ENCODE results near the gene TBXAS1.

The TBXAS1 gene

DNA sequence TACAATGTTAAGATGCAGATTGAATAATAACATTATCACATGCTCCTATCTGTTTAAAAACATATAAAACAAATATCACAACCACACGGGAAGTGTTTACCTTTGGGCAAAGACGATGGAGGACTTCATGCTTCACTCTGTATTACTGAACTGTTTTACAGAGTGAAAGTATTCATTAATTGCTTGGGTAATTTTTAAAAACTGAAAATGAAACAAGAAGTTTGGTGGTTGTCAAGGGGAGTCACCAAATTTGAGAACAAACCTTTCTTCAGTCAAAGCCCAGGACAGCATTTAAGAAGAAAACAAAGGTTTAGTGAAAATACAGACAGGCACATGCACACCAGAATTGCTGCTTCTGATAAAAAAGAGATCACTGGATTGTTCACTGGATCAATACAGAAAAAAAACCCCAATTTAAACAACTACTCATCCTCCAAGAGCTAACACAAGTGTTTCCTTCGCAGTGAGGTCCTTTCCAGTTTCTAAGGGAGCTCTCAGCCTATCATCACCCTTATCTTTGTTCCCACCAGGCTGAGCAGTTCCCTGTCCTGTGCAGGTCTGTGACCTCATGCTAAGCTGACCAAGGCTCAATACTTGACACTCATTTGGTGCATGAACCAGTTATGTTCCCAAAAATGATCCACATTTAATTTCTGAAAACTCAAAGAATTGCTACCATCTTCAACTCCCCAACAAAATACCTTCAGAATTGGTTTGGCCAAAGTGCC lies 224.9 kb downstream of the TBXAS1 start:
- no peak for DNase-seq

DNA sequence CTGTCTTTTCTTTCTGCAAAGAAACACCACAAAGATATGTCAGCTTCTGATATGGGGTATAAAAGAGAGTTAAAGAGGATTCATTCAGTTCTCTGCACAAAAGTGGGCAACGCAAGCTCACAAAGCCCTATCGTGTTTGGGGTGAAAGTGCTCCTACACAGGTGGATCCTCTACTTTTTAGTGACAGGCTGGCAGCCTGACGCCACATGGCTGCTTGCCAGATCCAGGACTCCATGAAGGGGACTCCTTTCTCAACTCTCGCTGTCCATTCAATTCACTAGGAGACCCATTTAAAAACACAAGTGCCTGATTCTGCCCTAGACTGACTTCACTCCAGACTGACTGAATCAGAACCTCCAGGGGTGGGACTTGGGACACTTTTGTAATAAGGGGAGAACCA lies 225.7 kb downstream of the TBXAS1 start:
- no peak for DNase-seq

DNA sequence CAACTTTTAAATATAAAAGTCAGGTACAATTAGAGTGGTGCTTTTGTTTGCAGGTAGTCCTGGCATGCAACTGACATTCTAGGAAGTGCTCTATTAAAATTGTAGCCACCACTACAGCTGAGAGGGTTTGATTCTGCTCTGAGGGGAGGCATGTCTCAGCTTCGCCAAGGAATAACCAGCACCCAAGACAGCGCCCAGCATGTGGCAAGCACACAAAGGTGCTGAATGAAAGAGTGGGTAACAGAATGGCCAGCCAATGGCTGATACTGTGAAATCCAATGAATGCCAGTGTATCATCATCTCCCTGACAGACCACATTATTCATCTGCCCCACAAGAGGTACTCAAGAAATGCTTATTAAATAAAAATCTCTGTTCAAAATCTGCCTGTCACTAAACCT lies 226.8 kb downstream of the TBXAS1 start:
- DNase-seq = no peak

DNA sequence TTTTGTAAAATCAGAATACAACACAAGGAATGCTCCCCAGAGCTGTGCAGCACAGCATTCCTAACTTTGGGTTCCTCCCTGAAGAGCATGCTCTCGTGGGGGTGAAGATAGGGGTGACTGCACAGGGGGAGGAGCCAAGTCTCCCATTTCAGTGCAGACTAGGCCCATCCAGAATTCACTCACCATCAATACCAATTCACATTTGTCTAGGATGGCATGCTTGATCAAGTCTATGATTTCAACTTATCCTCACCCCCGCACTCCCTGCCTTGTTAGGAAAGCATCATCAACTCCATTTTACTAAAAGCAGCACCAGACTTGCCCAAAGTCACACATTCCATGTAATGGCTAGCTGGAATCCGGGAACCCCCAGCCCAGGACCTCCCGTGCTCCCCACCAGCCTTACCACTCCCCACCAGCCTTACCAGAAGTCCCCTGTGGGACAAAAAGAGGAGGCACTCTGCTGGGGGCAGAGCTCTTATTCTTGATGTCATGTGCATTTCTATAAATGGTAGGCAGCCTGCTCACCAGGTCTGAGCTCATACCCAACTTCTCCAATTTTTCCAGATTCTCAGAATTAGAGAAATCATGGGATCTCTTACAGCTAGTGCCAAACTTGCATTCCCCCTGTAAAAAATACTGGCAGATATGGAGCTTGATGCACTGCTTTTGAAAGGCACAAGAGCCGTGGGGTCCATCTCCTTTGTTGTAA lies 227.5 kb downstream of the TBXAS1 start:
- DNase-seq = no peak

DNA sequence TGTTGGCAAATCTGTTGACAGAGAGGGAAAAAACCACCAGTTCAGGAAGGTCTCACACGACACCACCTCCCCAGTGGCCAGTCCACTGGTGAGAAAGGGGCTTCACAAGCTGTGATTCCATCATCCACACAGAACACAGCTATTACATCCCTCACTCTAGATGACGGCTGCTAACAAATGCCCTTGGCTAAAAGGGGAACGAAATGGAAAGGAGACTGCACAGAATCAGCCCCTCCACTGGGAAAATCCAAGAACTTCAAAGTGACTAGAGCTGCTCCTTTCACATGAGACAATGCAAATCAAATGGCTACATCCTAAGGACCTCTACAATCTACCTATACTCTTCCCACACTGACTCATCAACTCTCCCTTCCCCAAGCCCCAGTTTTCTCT lies 228.1 kb downstream of the TBXAS1 start:
- no peak for DNase-seq

GRCh38 chr7:140058517-140058916 lies 229.5 kb downstream of the TBXAS1 start:
- no peak for DNase-seq

DNA sequence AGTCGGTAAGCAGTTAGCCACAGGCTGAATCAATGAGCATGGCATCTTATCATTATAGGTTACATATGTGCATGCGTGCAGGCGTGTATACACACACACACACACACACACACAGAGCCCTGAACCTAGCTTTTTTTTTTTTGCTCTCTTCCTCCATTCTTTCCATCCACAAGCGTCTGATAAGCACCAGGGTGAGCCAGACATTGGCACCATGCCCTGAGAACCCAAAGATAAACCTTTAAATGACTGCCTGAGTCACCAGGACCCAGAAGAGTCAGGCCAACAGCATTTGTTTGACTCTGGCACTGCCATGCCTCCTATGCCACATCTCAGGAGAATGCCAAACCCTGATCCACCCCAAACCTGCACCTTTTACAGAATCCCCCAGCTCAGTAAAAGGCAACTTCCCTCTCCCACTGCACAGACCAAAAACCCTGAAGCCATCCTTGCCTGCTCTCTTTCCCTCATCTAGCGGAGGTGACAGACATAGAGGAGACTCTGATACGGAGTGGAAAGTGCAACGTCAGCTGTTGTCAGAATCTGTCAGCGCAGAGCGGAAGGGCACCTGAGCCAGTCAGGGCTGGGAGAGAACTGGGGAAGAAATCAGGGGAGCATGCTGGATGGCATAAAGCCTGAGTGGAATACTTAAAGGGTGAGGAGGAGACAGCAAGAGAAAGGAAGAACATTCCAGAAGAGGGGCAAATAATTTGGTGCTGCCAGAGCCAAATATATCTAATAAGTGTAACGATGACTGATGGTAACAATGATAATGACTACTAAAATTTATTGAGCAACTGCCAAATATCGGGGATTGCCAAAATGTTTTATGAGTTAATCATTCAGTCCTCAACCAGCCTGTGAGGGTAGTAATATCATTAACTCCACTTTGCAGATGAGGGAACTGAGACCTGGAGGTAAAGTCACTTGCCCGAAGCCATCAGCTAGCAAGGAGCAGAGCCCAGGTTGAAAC lies 230.5 kb downstream of the TBXAS1 start:
- peak; percentile 63 for DNase-seq

GRCh38 chr7:140060243-140060630 lies 231.2 kb downstream of the TBXAS1 start:
- DNase-seq = no peak

DNA sequence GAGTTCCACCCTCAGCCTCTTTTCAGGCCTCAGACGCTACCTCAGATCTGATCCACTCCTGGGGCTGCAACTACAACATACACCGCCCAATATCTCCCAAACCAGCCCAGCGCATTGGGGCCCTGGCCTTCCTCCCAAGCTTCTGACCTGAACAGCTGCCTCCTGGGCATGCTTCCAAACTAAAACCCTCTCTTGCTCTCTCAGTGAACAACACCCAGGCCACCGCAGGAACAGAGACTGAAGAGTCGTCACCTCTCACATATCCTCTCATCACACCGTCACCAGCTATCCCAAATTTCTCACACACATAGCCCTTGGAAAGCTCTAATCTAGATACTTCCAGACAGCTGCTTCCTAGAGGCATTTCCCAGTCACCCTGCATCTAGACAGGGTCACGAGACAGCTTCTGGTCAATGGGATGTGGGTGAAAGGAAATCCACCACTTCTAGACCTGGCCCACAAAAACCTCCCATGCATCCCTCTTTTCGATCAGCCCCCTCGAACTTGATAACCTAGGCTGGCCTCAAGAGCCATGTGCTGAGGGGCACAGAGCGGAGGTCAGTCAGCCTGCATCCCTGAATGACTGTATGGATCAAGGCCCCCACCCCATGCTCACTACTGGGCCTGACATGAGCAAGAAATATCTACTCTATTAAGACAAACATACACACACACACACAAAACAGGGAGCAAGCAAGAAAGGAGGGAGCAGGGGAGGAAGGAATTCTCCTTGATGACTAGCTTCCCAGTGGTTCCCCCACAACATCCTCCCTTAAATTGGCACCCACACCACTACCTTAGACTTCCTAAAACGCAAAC lies 231.9 kb downstream of the TBXAS1 start:
- no peak for DNase-seq

- no peak for DNase-seq
Measured at GRCh38 chr7:140061607-140061930, 232.5 kb downstream of the TBXAS1 start.

DNA sequence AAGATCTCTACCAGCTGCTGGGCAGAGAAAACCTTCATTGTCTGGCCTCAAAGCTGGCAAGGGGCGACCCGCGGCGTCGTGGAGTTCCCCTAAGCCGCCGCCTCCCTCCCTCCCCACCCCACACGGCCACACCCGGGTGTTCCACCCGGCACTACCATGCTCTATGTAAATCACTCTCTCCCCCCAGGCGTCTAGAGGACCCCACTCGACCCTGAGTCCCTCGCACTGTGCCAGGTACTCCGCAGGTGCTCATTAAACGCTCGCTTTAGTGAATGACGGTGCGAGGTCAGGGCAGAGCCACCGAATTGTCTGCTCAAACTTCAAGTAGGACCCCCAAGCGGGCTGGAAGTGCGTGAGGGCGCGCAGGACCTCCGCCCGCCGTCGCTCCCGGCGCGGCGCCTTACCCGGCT lies 233.1 kb downstream of the TBXAS1 start:
- peak; percentile 46 for DNase-seq

DNA sequence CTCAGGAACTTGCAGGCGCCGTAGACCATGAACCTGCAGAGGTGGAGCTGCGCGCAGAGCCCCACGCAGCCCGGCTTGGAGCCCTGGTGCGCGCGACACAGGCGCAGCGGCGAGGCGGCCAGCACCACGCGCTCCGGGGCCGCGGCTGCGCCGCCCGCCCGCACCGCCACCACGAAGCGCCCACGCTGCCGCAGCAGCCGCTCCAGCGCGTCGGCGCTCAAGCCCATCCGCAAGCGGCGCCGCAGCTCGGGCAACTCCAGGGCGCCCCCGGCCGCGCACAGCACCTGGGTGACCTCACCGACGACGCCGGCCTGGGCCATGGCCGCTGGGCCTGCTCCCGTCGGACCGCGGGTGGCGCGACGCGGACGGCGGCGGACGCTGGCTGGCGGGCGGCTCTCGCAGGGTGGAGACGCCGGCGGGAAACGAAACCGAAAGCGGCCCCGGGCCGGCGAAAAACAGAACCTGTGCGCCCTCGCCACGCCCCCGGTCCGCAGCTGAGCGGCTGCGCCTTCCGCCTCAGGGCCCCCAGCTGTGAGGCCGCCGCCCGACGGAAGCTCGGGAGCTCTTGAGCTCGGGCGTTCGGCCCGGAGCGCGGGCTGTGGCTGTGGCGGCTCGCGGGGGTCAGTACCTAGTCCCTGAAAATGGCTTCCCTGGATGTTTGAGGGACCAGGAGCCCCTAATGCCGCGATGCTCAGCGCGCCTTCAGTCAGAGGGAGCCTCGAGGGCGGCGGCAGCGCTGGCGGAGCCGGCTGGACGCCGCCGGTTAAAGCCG lies 233.7 kb downstream of the TBXAS1 start, which contains the start of gene PARP12:
Gene PARP12 (minus strand): TSS at position 424 of the 772 bp plus-strand sequence. CDS start 104 bp downstream, at position 320.
- peak; percentile 82 for DNase-seq

- no peak for DNase-seq
Measured at GRCh38 chr7:140067052-140067451, 238.0 kb downstream of the TBXAS1 start.

- no peak for DNase-seq
Measured at GRCh38 chr7:140068033-140068432, 239.0 kb downstream of the TBXAS1 start.

GRCh38 chr7:140069298-140069949 lies 240.4 kb downstream of the TBXAS1 start:
- no peak for DNase-seq

Measured in stimulated activated CD4-positive, alpha-beta T cell treated with anti-CD3 and anti-CD28 coated beads, Interleukin-4, amount 100 ng/mL, for 24 hours (primary cell).